MM.1S (cell line): ENCODE measurements around the gene PCIF1.

Experiments used
- DNase-seq: peaks from one replicate; pipeline ENCODE4 v3.0.0-alpha.2; 2015
- H2AFZ ChIP-seq: fragments of 300-600 bp; sonication (generic); 2 replicates; pipeline ENCODE4 v1.6.0; 2016; ENCODE audit warnings: antibody characterized with exemption, low read length
- H3F3A ChIP-seq: fragments of 300-600 bp; sonication (generic); 2 replicates; pipeline ENCODE4 v1.6.1; 2016; ENCODE audit warnings: mild to moderate bottlenecking, antibody characterized with exemption, low read length, moderate library complexity, mixed read lengths; ENCODE audit not compliant: insufficient read depth
- H3K27ac ChIP-seq: fragments of 300-600 bp; sonication (generic); 2 replicates; pipeline ENCODE4 v1.5.1; 2016; ENCODE audit warnings: mild to moderate bottlenecking, low read length
- H3K27me3 ChIP-seq: fragments of 300-600 bp; sonication (generic); replicated peaks from 2 replicates; pipeline ENCODE4 v1.6.0; 2016; ENCODE audit warnings: low read length; ENCODE audit not compliant: insufficient read depth
- H3K36me3 ChIP-seq: fragments of 300-600 bp; sonication (generic); replicated peaks from 2 replicates; pipeline ENCODE4 v1.6.1; 2016; ENCODE audit warnings: mild to moderate bottlenecking, low read length, mixed read lengths; ENCODE audit not compliant: insufficient read depth
- H3K4me1 ChIP-seq: fragments of 300-600 bp; sonication (generic); 2 replicates; pipeline ENCODE4 v1.6.1; 2016; ENCODE audit warnings: low read length, mixed read lengths
- H3K4me2 ChIP-seq: fragments of 300-600 bp; sonication (generic); 2 replicates; pipeline ENCODE4 v1.6.0; 2016; ENCODE audit warnings: low read depth, low read length
- H3K4me3 ChIP-seq: fragments of 300-600 bp; sonication (generic); 2 replicates; pipeline ENCODE4 v1.5.1; 2016; ENCODE audit warnings: low read length, mixed read lengths
- H3K79me2 ChIP-seq: fragments of 300-600 bp; sonication (generic); 2 replicates; pipeline ENCODE4 v1.6.1; 2016; ENCODE audit warnings: mixed run types, low read length, mixed read lengths
- H3K9ac ChIP-seq: fragments of 300-600 bp; sonication (generic); 2 replicates; pipeline ENCODE4 v1.6.1; 2016; ENCODE audit warnings: low read length, mixed read lengths
- H3K9me2 ChIP-seq: fragments of 300-600 bp; sonication (generic); replicated peaks from 2 replicates; pipeline ENCODE4 v1.6.1; 2016; ENCODE audit warnings: mild to moderate bottlenecking, low read length, mixed read lengths; ENCODE audit not compliant: insufficient read depth
- H3K9me3 ChIP-seq: fragments of 300-600 bp; sonication (generic); replicated peaks from 2 replicates; pipeline ENCODE4 v1.6.1; 2016; ENCODE audit warnings: mild to moderate bottlenecking, low read length, mixed read lengths; ENCODE audit not compliant: insufficient read depth
- H4K20me1 ChIP-seq: fragments of 300-600 bp; sonication (generic); 2 replicates; pipeline ENCODE4 v1.6.1; 2016; ENCODE audit warnings: mild to moderate bottlenecking, low read length, moderate library complexity, mixed read lengths; ENCODE audit not compliant: insufficient read depth
- EZH2 ChIP-seq: fragments of 300-600 bp; sonication (generic); optimal IDR thresholded peaks from 2 replicates; pipeline ENCODE3; 2017; ENCODE audit warnings: low read depth, mild to moderate bottlenecking, antibody characterized with exemption, low read length, mixed read lengths
- EZH2phosphoT487 ChIP-seq: fragments of 300-600 bp; sonication (generic); IDR thresholded peaks from 2 replicates; pipeline ENCODE4 v1.6.1; 2018; ENCODE audit warnings: antibody characterized with exemption, low read length
- TF ChIP-seq, protein P1 (sequence below): fragments of 300-600 bp; sonication (generic); IDR thresholded peaks from 2 replicates; pipeline ENCODE4 v1.5.1; 2016; ENCODE audit warnings: antibody characterized with exemption, low read length, mixed read lengths

Gene PCIF1

GRCh38 chr20:45902199-45902701, 32.2 kb upstream of the PCIF1 start:
- H3K36me3 ChIP-seq: no peaks in the 10 kb centered on the region

GRCh38 chr20:45904583-45905504, 29.6 kb upstream of the PCIF1 start:
- Histone ChIP-seq H4K20me1 (no peaks in the 10 kb centered on the region), H3K27ac (no peak overlapping the region), H3K27me3 (no peaks in the 10 kb centered on the region), H3K4me3 (no peak overlapping the region), H3K79me2 (no peaks in the 10 kb centered on the region), H3F3A (no peaks in the 10 kb centered on the region), H3K9ac (no peak overlapping the region), H3K36me3 (no peaks in the 10 kb centered on the region), H3K9me2 (no peaks in the 10 kb centered on the region), H2AFZ (no peak overlapping the region), H3K4me2 (no peak overlapping the region), H3K4me1 (no peaks in the 10 kb centered on the region), H3K9me3 (no peaks in the 10 kb centered on the region)
- no peak for DNase-seq
- no peak for TF ChIP-seq EZH2phosphoT487
- TF ChIP-seq, protein P1, sequence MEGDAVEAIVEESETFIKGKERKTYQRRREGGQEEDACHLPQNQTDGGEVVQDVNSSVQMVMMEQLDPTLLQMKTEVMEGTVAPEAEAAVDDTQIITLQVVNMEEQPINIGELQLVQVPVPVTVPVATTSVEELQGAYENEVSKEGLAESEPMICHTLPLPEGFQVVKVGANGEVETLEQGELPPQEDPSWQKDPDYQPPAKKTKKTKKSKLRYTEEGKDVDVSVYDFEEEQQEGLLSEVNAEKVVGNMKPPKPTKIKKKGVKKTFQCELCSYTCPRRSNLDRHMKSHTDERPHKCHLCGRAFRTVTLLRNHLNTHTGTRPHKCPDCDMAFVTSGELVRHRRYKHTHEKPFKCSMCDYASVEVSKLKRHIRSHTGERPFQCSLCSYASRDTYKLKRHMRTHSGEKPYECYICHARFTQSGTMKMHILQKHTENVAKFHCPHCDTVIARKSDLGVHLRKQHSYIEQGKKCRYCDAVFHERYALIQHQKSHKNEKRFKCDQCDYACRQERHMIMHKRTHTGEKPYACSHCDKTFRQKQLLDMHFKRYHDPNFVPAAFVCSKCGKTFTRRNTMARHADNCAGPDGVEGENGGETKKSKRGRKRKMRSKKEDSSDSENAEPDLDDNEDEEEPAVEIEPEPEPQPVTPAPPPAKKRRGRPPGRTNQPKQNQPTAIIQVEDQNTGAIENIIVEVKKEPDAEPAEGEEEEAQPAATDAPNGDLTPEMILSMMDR: no peak
- no peak for TF ChIP-seq EZH2

More at GRCh38 chr20:45902199-45902701, 32.2 kb upstream of the PCIF1 start:
- H2AFZ ChIP-seq: no peak overlapping the region
- H3K9ac ChIP-seq: no peak overlapping the region
- DNase-seq: no peak
- no peaks in the 10 kb centered on the region for H3K4me1 ChIP-seq
- H3K9me3 ChIP-seq: no peaks in the 10 kb centered on the region
- H3K9me2 ChIP-seq: no peaks in the 10 kb centered on the region
- TF ChIP-seq EZH2 (no peak), EZH2phosphoT487 (no peak)
- TF ChIP-seq, protein P1: no peak
- no peaks in the 10 kb centered on the region for H3K27me3 ChIP-seq
- H3K4me2 ChIP-seq: no peak overlapping the region
- H4K20me1 ChIP-seq: no peaks in the 10 kb centered on the region
- H3F3A ChIP-seq: no peaks in the 10 kb centered on the region
- no peaks in the 10 kb centered on the region for H3K79me2 ChIP-seq
- no peak overlapping the region for H3K27ac ChIP-seq
- H3K4me3 ChIP-seq: no peak overlapping the region

GRCh38 chr20:45905505-45906079, 28.9 kb upstream of the PCIF1 start:
- H3K9me2 ChIP-seq: no peaks in the 10 kb centered on the region
- no peaks in the 10 kb centered on the region for H3K36me3 ChIP-seq
- H3F3A ChIP-seq: no peaks in the 10 kb centered on the region
- H3K4me3 ChIP-seq: no peak overlapping the region
- H4K20me1 ChIP-seq: no peaks in the 10 kb centered on the region
- H3K9ac ChIP-seq: no peak overlapping the region
- TF ChIP-seq EZH2: no peak
- TF ChIP-seq, protein P1: no peak
- no peak for TF ChIP-seq EZH2phosphoT487
- H3K4me1 ChIP-seq: no peaks in the 10 kb centered on the region
- H3K9me3 ChIP-seq: no peaks in the 10 kb centered on the region
- DNase-seq: no peak
- no peak overlapping the region for H3K27ac ChIP-seq
- H3K4me2 ChIP-seq: no peak overlapping the region
- no peak overlapping the region for H2AFZ ChIP-seq
- H3K27me3 ChIP-seq: no peaks in the 10 kb centered on the region
- H3K79me2 ChIP-seq: no peaks in the 10 kb centered on the region
